ENCODE measurements around the gene C1QTNF1. TPM values are rescaled to one million over a fixed set of nuclear protein-coding genes. Genes with fewer than 3 reads are reported as not detected.

The C1QTNF1 gene
- polyA plus RNA-seq (ENCODE audit: insufficient read length), result 4.2 TPM

- peak; percentile 73 for DNase-seq
Observed at GRCh38 chr17:79023886-79024771, at the start of gene C1QTNF1. Gene C1QTNF1, plus strand, starts transcription at chr17:79024169. Its CDS starts 19,800 bp downstream, at chr17:79043969.

GRCh38 chr17:78974635-78975591, 49.1 kb upstream of the C1QTNF1 start:
- DNase-seq, result peak; percentile 82

- no peak for DNase-seq
Observed at GRCh38 chr17:78976907-78977680, 46.9 kb upstream of the C1QTNF1 start.

GRCh38 chr17:78977681-78977943, 46.4 kb upstream of the C1QTNF1 start:
- DNase-seq, result no peak

- DNase-seq, result no peak
Observed at GRCh38 chr17:78977997-78978973, 45.7 kb upstream of the C1QTNF1 start.

- DNase-seq, result peak; percentile 65
Observed at GRCh38 chr17:78979780-78980623, 44.0 kb upstream of the C1QTNF1 start, which contains the start of gene LGALS3BP. Gene LGALS3BP, minus strand, starts transcription at chr17:78979923. Its CDS starts 2,732 bp downstream, at chr17:78977191.

GRCh38 chr17:78980624-78980972, 43.4 kb upstream of the C1QTNF1 start:
- no peak for DNase-seq

GRCh38 chr17:78981010-78981888, 42.7 kb upstream of the C1QTNF1 start:
- DNase-seq, result no peak

- DNase-seq, result no peak
Observed at GRCh38 chr17:78985395-78985794, 38.6 kb upstream of the C1QTNF1 start.

- no peak for DNase-seq
Observed at GRCh38 chr17:78986048-78986648, 37.8 kb upstream of the C1QTNF1 start.

- DNase-seq, result no peak
Observed at GRCh38 chr17:78986649-78987328, 37.2 kb upstream of the C1QTNF1 start.

GRCh38 chr17:78988152-78988551, 35.8 kb upstream of the C1QTNF1 start:
- DNase-seq, result no peak

- DNase-seq, result no peak
Observed at GRCh38 chr17:78990349-78991016, 33.5 kb upstream of the C1QTNF1 start.

- DNase-seq, result no peak
Observed at GRCh38 chr17:78991017-78991738, 32.8 kb upstream of the C1QTNF1 start.

GRCh38 chr17:78991906-78992532, 31.9 kb upstream of the C1QTNF1 start:
- DNase-seq, result no peak

GRCh38 chr17:78992542-78993212, 31.3 kb upstream of the C1QTNF1 start:
- DNase-seq, result no peak

Measured in hindlimb muscle (tissue), 1 donor.